HG02763 (cell line): ENCODE data around the gene EFCAB8.

Experiments
- ATAC-seq: cut with Tn5 transposase; IDR thresholded peaks from one replicate; pipeline ENCODE4 v1.9.1; 2021; ENCODE audit warnings: mild to moderate bottlenecking, moderate library complexity; ENCODE audit not compliant: unreplicated experiment

EFCAB8 gene

GRCh38 chr20:33005908-33006775 lies 147.4 kb downstream of the EFCAB8 start:
- no peak for ATAC-seq

GRCh38 chr20:33006776-33007375 lies 148.2 kb downstream of the EFCAB8 start:
- no peak for ATAC-seq

DNA sequence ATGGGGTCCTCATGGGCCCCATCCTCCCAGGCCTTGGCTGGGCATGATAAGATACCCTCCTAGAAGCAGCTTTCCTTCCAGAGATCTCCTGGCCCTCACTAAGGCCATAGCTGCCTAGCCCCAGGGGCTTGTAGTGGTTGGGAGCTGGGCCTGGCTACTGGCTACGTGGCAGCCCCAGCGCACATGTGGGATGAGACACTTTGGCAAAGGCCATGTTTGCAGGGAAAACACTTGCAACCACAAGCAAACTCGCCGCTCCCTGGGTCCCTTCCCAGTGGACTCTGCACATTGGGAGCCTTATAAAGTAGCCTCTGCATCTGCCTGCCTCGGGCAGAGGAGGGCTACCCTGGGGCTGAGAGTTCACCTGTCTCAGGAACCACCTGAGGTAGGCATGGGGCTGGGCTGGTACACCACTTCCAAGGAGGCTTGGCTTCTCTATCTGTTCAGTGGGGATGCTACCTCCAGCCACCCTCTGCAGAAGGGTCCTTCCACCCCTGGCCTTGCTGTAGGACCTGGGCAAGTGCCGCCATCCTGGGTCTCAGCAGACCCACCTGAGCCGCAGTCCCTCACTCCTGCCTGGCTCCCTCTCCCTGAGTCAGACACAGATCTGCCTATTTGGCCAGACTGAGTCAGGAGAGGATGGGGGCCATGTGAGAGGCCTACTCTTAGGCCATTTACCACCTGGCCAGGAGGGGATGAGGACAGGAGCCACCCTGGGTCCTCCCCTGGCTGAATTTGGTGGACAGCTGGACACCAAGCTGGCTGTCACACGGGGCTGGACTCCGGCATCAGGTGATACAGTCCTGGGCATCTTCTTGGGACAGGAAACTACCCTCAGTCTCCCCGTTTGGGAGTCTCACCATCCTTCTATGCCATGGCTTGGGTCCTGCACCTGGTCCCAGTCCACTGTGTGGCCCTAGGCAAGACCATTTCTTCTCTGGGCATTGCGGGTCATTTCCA lies 148.9 kb downstream of the EFCAB8 start, which contains the start of gene BPIFB2:
Gene BPIFB2, plus strand, starts transcription at position 329 of the 960 bp plus-strand sequence. CDS start 871 bp downstream, outside the sequence.
- ATAC-seq = no peak

- no peak for ATAC-seq
Observed at GRCh38 chr20:33008336-33009213, 149.9 kb downstream of the EFCAB8 start.

DNA sequence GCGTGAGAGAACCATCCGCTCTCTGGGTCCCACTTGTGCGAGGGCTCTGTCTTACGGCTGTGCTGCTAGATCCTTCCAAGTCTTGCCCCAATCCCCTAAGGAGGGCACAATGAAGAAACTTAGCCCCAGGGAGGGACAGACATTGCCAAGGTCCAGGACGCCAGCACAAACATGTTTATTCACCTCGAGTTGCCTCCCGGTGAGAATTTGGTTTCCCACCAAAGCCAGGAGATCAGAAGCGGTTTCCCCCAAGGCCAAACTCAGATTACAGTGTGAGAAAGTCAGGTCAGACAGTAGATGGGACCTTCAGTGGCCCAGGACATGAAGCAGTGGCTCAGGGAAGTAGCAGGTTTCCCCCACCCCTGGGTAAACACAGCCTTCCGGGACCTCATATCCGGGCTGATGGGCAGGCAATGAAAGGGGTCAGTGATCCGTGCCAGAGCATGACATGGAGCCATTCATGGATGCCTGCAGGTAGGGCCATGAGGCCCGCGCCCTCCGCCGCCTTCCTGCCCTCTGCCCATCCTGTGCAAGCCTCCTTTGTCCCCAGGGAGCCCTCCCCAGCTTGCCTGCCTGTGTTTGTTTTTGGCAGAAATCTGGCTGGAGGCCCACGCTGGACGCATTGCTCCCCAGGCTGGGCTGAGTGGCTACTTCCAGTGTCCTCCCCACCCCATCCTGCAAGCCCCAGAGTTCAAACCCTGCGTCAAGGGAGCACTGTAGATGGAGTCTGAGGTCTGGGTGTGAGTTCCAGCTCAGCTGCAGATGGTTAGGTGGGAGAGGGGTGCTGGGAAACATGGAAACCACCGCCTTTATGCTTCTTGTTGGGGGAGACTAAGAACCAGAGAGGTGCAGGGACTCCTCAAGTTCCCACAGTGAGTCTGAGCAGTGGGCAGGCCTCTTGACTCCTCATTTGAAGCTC lies 150.8 kb downstream of the EFCAB8 start:
- no peak for ATAC-seq

- no peak for ATAC-seq
Observed at GRCh38 chr20:33010133-33010504, 151.4 kb downstream of the EFCAB8 start.

DNA sequence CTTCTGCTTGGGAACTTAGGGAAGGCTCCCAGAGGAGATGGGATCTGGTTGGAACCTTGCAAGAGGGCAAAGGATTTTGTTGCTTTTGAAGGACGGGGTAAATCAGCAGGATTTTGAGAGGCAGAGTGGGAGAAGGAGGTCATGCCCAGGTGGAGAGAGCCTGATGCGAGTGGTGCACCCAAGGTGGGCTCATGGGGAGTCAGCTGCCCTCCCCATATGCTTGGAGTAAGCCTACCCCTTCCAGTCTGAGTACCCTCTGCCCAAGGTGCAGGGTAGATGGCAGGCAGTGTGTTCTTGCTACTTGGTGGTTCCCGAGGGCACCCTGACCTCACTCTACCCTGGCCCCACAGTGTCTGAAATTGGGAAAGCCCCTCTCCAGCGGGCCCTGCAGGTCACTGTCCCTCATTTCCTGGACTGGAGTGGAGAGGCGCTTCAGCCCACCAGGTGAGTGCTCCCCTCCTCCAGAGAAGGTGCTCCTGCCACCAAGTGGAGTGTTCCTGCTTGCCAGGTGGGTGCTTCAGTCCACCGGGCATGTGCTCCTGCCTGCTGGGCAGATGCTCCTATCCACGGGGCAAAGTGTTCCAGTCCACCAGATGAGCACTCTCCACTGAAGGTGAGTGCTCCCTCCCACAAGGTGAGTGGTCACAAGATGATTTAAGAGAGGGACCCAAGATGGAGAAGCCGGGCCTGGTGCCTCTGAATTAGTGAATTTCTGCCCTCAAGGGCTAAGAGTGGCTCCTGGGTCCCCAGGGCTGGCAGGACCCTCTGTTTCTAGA lies 152.1 kb downstream of the EFCAB8 start:
- no peak for ATAC-seq
